ENCODE results near the gene LARGE2. TPM values are rescaled to one million over a fixed set of nuclear protein-coding genes. Genes with fewer than 3 reads are reported as not detected.

Gene LARGE2
- total RNA-seq, 2 donors from 2014 or later = 0.90 to 1.4 TPM

Other genes starting within 250 kb of the LARGE2 start
- 10 to 100 TPM; 12.0 to 15.1 TPM for gene SLC35C1, start 117.5 kb upstream of the LARGE2 start, total RNA-seq
- 10 to 100 TPM; 20.2 to 23.8 TPM for gene CRY2, start 75.2 kb upstream of the LARGE2 start, total RNA-seq
- gene MAPK8IP1, start 37.0 kb upstream of the LARGE2 start, total RNA-seq = under 1 TPM; 0.50 to 0.69 TPM
- gene FREY1, start 15.4 kb upstream of the LARGE2 start, total RNA-seq = 1 to 10 TPM; 1.3 to 1.9 TPM
- 10 to 100 TPM; 42.5 to 46.8 TPM for gene PEX16, start 4.8 kb upstream of the LARGE2 start, total RNA-seq
- gene PHF21A, start 198.8 kb downstream of the LARGE2 start, total RNA-seq = 10 to 100 TPM; 69.2 to 70.2 TPM